Measurements from ENCODE around the gene EYS.
"Not testable (repeated sequence)": the region's sequence is repeated elsewhere in the genome, so short reads cannot be mapped to it uniquely, and the experiment has no call there.

Gene EYS

DNA sequence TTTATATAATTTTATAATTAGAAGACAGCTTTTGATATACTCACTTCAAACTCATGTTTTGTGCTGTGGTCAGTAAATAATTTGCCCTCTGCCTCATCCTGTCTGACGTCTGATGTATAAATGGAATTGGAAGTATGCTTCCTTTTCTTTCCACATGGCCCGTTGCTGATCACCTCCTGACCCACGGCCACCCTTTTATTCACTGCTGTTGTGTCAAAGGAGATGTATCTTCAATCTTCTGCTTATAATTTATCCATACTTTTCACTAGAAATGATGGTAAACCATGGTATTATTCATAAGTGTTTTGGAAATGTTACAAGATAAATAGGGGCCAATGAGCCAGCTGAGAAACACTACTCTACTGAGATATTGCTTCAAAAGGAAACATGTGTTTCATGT lies 1229.6 kb downstream of the EYS start:
- no peak overlapping the region for H2BK12ac ChIP-seq (ENCODE audit: low read length in 2 of 2)
- H2BK5ac ChIP-seq (ENCODE audit: low read depth, low read length, poor library complexity, severe bottlenecking), result no peak overlapping the region
- no peak for DNase-seq
- H2AK5ac ChIP-seq (ENCODE audit: low read length, severe bottlenecking), result no peak overlapping the region
- WGBS, result 100% methylated on average over 1 of the region's 3 CpGs
- H3K9me3 ChIP-seq (ENCODE audit: control insufficient read depth, low read length), result no peaks in the 10 kb centered on the region
- no peak overlapping the region for H2BK120ac ChIP-seq (ENCODE audit: low read depth, low read length)
- no peaks in the 10 kb centered on the region for H3K4me1 ChIP-seq (ENCODE audit: control insufficient read depth, insufficient read depth, low read depth, low read length)
- no peak overlapping the region for H4K91ac ChIP-seq (ENCODE audit: low read length)
- no peak overlapping the region for H3K14ac ChIP-seq (ENCODE audit: low read length in 2 of 2)
- no peaks in the 10 kb centered on the region for H3K79me1 ChIP-seq (replicated peaks; ENCODE audit: low read length, poor library complexity, severe bottlenecking)
- H2BK15ac ChIP-seq (ENCODE audit: low read depth, poor library complexity, severe bottlenecking), result no peak overlapping the region
- no peak overlapping the region for H3K27ac ChIP-seq (ENCODE audit: low read length, poor library complexity, severe bottlenecking)
- H3K4ac ChIP-seq (ENCODE audit: low read depth in 1 of 2, low read length in 2 of 2), result no peak overlapping the region
- no peaks in the 10 kb centered on the region for H3K27me3 ChIP-seq (ENCODE audit: control insufficient read depth in 1 of 2, insufficient read depth in 1 of 2, low read length in 2 of 2)
- no peaks in the 10 kb centered on the region for H3K36me3 ChIP-seq (ENCODE audit: control insufficient read depth in 1 of 2, insufficient read depth in 2 of 2, low read depth in 1 of 2, low read length in 2 of 2)
- H4K8ac ChIP-seq (ENCODE audit: low read length), result no peak overlapping the region
- no peak overlapping the region for H3K4me3 ChIP-seq (ENCODE audit: insufficient read depth in 1 of 2, low read depth in 1 of 2, low read length in 2 of 2)
- no peak overlapping the region for H3K4me2 ChIP-seq (ENCODE audit: low read length, poor library complexity, severe bottlenecking)
- no peak overlapping the region for H3K23ac ChIP-seq (ENCODE audit: low read length in 2 of 2)
- H2AFZ ChIP-seq (ENCODE audit: low read depth, low read length), result no peak overlapping the region
- H3K9ac ChIP-seq (ENCODE audit: low read length), result no peak overlapping the region
- H3K18ac ChIP-seq (ENCODE audit: low read depth in 1 of 2, low read length in 2 of 2), result no peak overlapping the region

DNA sequence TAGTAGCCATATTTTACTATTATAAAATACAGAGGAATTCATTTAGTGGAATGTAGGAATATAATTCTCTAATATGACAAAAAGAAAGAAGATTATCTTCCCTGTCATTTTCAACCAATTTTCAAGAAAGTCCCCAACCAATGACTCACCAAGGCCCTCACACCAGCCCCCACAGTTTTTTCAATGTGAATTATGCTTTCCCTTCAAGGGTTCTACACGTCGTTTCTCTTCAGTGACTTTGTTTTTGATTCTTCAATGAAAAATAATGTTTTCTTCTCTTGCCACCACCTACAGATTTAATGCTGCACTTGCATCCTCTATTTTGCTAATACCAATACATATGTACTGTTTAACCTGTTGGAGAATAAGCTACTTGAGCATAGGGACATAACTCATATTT lies 1230.1 kb downstream of the EYS start:
- Histone ChIP-seq H3K79me1 (replicated peaks; ENCODE audit: low read length, poor library complexity, severe bottlenecking) (no peaks in the 10 kb centered on the region), H2BK120ac (ENCODE audit: low read depth, low read length) (no peak overlapping the region), H3K36me3 (ENCODE audit: control insufficient read depth in 1 of 2, insufficient read depth in 2 of 2, low read depth in 1 of 2, low read length in 2 of 2) (no peaks in the 10 kb centered on the region), H2BK12ac (ENCODE audit: low read length in 2 of 2) (no peak overlapping the region), H3K23ac (ENCODE audit: low read length in 2 of 2) (no peak overlapping the region), H3K9ac (ENCODE audit: low read length) (no peak overlapping the region), H3K4me2 (ENCODE audit: low read length, poor library complexity, severe bottlenecking) (no peak overlapping the region), H2BK15ac (ENCODE audit: low read depth, poor library complexity, severe bottlenecking) (no peak overlapping the region), H3K4me3 (ENCODE audit: insufficient read depth in 1 of 2, low read depth in 1 of 2, low read length in 2 of 2) (no peak overlapping the region), H3K14ac (ENCODE audit: low read length in 2 of 2) (no peak overlapping the region), H3K4ac (ENCODE audit: low read depth in 1 of 2, low read length in 2 of 2) (no peak overlapping the region), H4K91ac (ENCODE audit: low read length) (no peak overlapping the region), H3K27ac (ENCODE audit: low read length, poor library complexity, severe bottlenecking) (peak overlapping the region; percentile 44), H2AFZ (ENCODE audit: low read depth, low read length) (no peak overlapping the region), H2AK5ac (ENCODE audit: low read length, severe bottlenecking) (no peak overlapping the region), H2BK5ac (ENCODE audit: low read depth, low read length, poor library complexity, severe bottlenecking) (no peak overlapping the region), H3K4me1 (ENCODE audit: control insufficient read depth, insufficient read depth, low read depth, low read length) (no peaks in the 10 kb centered on the region), H3K18ac (ENCODE audit: low read depth in 1 of 2, low read length in 2 of 2) (no peak overlapping the region), H3K9me3 (ENCODE audit: control insufficient read depth, low read length) (no peaks in the 10 kb centered on the region), H3K27me3 (ENCODE audit: control insufficient read depth in 1 of 2, insufficient read depth in 1 of 2, low read length in 2 of 2) (no peaks in the 10 kb centered on the region), H4K8ac (ENCODE audit: low read length) (no peak overlapping the region)
- WGBS, result no CpG with 5 or more reads among the region's 2 CpGs
- DNase-seq, result no peak

DNA sequence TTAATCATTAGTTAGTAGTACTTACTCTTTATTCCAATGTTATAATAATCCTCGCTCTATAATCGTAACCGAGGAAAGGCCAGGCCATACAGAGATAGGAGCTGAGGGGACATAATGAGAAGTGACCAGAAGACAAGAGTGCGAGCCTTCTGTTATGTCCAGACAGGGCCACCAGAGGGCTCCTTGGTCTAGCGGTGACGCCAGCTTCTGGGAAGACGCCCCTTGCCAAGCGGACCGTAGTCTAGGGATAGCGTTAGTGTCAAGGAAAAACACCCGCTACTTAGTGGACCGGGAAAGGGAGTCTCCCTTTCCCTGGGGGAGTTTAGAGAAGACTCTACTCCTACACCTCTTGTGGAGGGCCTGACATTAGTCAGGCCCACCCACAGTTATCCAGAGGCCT lies 1237.6 kb downstream of the EYS start:
- H3K36me3 ChIP-seq (ENCODE audit: control insufficient read depth in 1 of 2, insufficient read depth in 2 of 2, low read depth in 1 of 2, low read length in 2 of 2); H2AK5ac ChIP-seq (ENCODE audit: low read length, severe bottlenecking); H3K23ac ChIP-seq (ENCODE audit: low read length in 2 of 2); H3K14ac ChIP-seq (ENCODE audit: low read length in 2 of 2); H3K4me1 ChIP-seq (ENCODE audit: control insufficient read depth, insufficient read depth, low read depth, low read length); H3K4me2 ChIP-seq (ENCODE audit: low read length, poor library complexity, severe bottlenecking); H2BK120ac ChIP-seq (ENCODE audit: low read depth, low read length); H2AFZ ChIP-seq (ENCODE audit: low read depth, low read length); H2BK12ac ChIP-seq (ENCODE audit: low read length in 2 of 2); H3K9ac ChIP-seq (ENCODE audit: low read length); H3K79me1 ChIP-seq (replicated peaks; ENCODE audit: low read length, poor library complexity, severe bottlenecking); H2BK15ac ChIP-seq (ENCODE audit: low read depth, poor library complexity, severe bottlenecking); H3K27ac ChIP-seq (ENCODE audit: low read length, poor library complexity, severe bottlenecking); H2BK5ac ChIP-seq (ENCODE audit: low read depth, low read length, poor library complexity, severe bottlenecking); H3K4ac ChIP-seq (ENCODE audit: low read depth in 1 of 2, low read length in 2 of 2); H3K27me3 ChIP-seq (ENCODE audit: control insufficient read depth in 1 of 2, insufficient read depth in 1 of 2, low read length in 2 of 2); H3K4me3 ChIP-seq (ENCODE audit: insufficient read depth in 1 of 2, low read depth in 1 of 2, low read length in 2 of 2); H4K91ac ChIP-seq (ENCODE audit: low read length); H3K18ac ChIP-seq (ENCODE audit: low read depth in 1 of 2, low read length in 2 of 2): not testable (repeated sequence)
- peak; percentile 32 for DNase-seq
- Histone ChIP-seq H3K9me3 (ENCODE audit: control insufficient read depth, low read length) (peaks cover 11% of the 10 kb centered on the region), H4K8ac (ENCODE audit: low read length) (peak overlapping the region; percentile 28)
- WGBS, result 53% methylated on average over 12 of the region's 12 CpGs

DNA sequence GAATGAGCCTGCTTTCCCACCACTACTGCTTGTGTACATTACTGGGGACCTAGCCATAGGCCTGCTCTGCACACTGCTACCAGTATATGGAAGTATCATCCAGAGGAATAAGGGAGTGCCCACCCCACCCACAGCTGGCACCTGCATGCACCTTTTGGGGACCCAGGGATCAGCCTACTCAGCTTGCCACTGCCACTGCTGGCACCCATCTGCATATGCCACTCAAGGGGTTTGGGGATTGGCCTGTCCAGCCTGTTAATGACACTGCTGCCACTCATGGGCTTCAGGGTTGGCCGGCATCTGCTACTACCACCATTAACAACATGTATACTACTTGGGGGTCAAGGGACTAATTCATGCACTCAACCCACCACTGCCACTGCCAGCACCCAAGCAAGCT lies 1239.4 kb downstream of the EYS start:
- Histone ChIP-seq H3K27ac (ENCODE audit: low read length, poor library complexity, severe bottlenecking) (no peak overlapping the region), H2BK5ac (ENCODE audit: low read depth, low read length, poor library complexity, severe bottlenecking) (no peak overlapping the region), H3K9ac (ENCODE audit: low read length) (no peak overlapping the region), H3K4ac (ENCODE audit: low read depth in 1 of 2, low read length in 2 of 2) (no peak overlapping the region), H3K23ac (ENCODE audit: low read length in 2 of 2) (no peak overlapping the region), H2AFZ (ENCODE audit: low read depth, low read length) (no peak overlapping the region), H3K14ac (ENCODE audit: low read length in 2 of 2) (no peak overlapping the region), H3K4me1 (ENCODE audit: control insufficient read depth, insufficient read depth, low read depth, low read length) (no peaks in the 10 kb centered on the region), H4K91ac (ENCODE audit: low read length) (no peak overlapping the region), H3K27me3 (ENCODE audit: control insufficient read depth in 1 of 2, insufficient read depth in 1 of 2, low read length in 2 of 2) (no peaks in the 10 kb centered on the region), H2BK15ac (ENCODE audit: low read depth, poor library complexity, severe bottlenecking) (no peak overlapping the region), H2AK5ac (ENCODE audit: low read length, severe bottlenecking) (no peak overlapping the region), H3K79me1 (replicated peaks; ENCODE audit: low read length, poor library complexity, severe bottlenecking) (no peaks in the 10 kb centered on the region), H3K9me3 (ENCODE audit: control insufficient read depth, low read length) (peaks cover 15% of the 10 kb centered on the region), H3K18ac (ENCODE audit: low read depth in 1 of 2, low read length in 2 of 2) (no peak overlapping the region), H2BK120ac (ENCODE audit: low read depth, low read length) (no peak overlapping the region), H3K4me2 (ENCODE audit: low read length, poor library complexity, severe bottlenecking) (no peak overlapping the region), H4K8ac (ENCODE audit: low read length) (no peak overlapping the region), H2BK12ac (ENCODE audit: low read length in 2 of 2) (no peak overlapping the region), H3K36me3 (ENCODE audit: control insufficient read depth in 1 of 2, insufficient read depth in 2 of 2, low read depth in 1 of 2, low read length in 2 of 2) (no peaks in the 10 kb centered on the region), H3K4me3 (ENCODE audit: insufficient read depth in 1 of 2, low read depth in 1 of 2, low read length in 2 of 2) (no peak overlapping the region)
- WGBS, result 91% methylated on average over 1 of the region's 1 CpG
- no peak for DNase-seq

Data from mesenchymal stem cell (in vitro differentiated cells and primary cell).